Activated CD8-positive, alpha-beta T cell treated with anti-CD3 and anti-CD28 coated beads for 36 hours (primary cell): ENCODE data around the gene COBLL1. TPM values are rescaled to one million over a fixed set of nuclear protein-coding genes. Genes with fewer than 3 reads are reported as not detected.

Source experiments
- ATAC-seq: fragments of 200-7000 bp; cut with Tn5 transposase; one replicate; pipeline ENCODE4 v1.10.0; 2021; ENCODE audit warnings: mild to moderate bottlenecking, moderate library complexity
- CTCF ChIA-PET: fragments of 350-600 bp; sonication (Branson Sonifier 250); formaldehyde crosslinking; loops from one replicate; lab custom pipeline; 2021; ENCODE audit warnings: antibody characterized with exemption; lab: Charles Lee
- POLR2A ChIA-PET: fragments of 350-600 bp; sonication (Branson Sonifier 250); formaldehyde crosslinking; loops from one replicate; lab custom pipeline; 2021; ENCODE audit warnings: antibody characterized with exemption; lab: Charles Lee
- DNase-seq: peaks from one replicate; pipeline ENCODE4 v3.0.0-alpha.2; 2020
- H3K27ac Mint-ChIP-seq: one replicate; pipeline ENCODE4 v1.8.0; 2021; ENCODE audit warnings: mild to moderate bottlenecking, mixed read lengths
- H3K27me3 Mint-ChIP-seq: one replicate; pipeline ENCODE4 v1.8.0; 2021; ENCODE audit warnings: mixed read lengths
- H3K36me3 Mint-ChIP-seq: one replicate; pipeline ENCODE4 v1.8.0; 2021; ENCODE audit warnings: low read depth, mixed read lengths
- H3K4me1 Mint-ChIP-seq: one replicate; pipeline ENCODE4 v1.8.0; 2021; ENCODE audit warnings: low read depth, mixed read lengths
- H3K4me3 Mint-ChIP-seq: one replicate; pipeline ENCODE4 v1.8.0; 2021; ENCODE audit warnings: mild to moderate bottlenecking, moderate library complexity, mixed read lengths
- H3K9me3 Mint-ChIP-seq: one replicate; pipeline ENCODE4 v1.8.0; 2021; ENCODE audit warnings: mixed read lengths
- CTCF ChIP-seq: fragments of 200-600 bp; IDR thresholded peaks from one replicate; pipeline ENCODE4 v1.8.0; 2022; ENCODE audit warnings: antibody characterized with exemption, mild to moderate bottlenecking
- intact Hi-C: fragments of 100-400 bp; cut with micrococcal nuclease; formaldehyde crosslinking; loops from one replicate; pipeline ENCODE4 v1.10.0; 2022
- total RNA-seq, 2 experiments: library from RNA; stranded (reverse); gene quantifications; one replicate each; pipeline ENCODE4 v1.2.3, GENCODE V29; 2021

The COBLL1 gene
- total RNA-seq, 2 experiments from 2014 or later, result 0.36 to 0.68 TPM

GRCh38 chr2:164719996-164720941 lies 121.4 kb downstream of the COBLL1 start:
- ChIA-PET POLR2A (no interaction called here), CTCF (no interaction called here)
- H3K4me3 Mint-ChIP-seq, result no peak overlapping the region
- ATAC-seq, result no peak
- no peaks in the 10 kb centered on the region for H3K4me1 Mint-ChIP-seq
- no peak for DNase-seq
- H3K27me3 Mint-ChIP-seq, result no peaks in the 10 kb centered on the region
- no peaks in the 10 kb centered on the region for H3K9me3 Mint-ChIP-seq
- H3K36me3 Mint-ChIP-seq, result no peaks in the 10 kb centered on the region
- intact Hi-C loops, result no loop called here
- no peak for TF ChIP-seq CTCF
- no peak overlapping the region for H3K27ac Mint-ChIP-seq

GRCh38 chr2:164717000-164717803 lies 124.4 kb downstream of the COBLL1 start:
- DNase-seq, result no peak
- Mint-ChIP-seq H3K9me3 (no peaks in the 10 kb centered on the region), H3K36me3 (no peaks in the 10 kb centered on the region), H3K27ac (no peak overlapping the region), H3K27me3 (no peaks in the 10 kb centered on the region), H3K4me1 (no peaks in the 10 kb centered on the region), H3K4me3 (no peak overlapping the region)
- POLR2A ChIA-PET, result no interaction called here
- CTCF ChIA-PET, result interaction anchor here (0.7 to 1.4 kb wide), 8 partner anchors 11 to 157 kb away, joined by 3 to 5 read pairs (median 3); no protein-coding TSS in a partner anchor
- TF ChIP-seq CTCF, result peak; percentile 67
- no peak for ATAC-seq
- intact Hi-C loops, result loop anchor here (2.0 kb wide), 1 partner anchor 156 kb away; no protein-coding TSS in a partner anchor

GRCh38 chr2:164714471-164714870 lies 127.2 kb downstream of the COBLL1 start:
- no peak for DNase-seq
- intact Hi-C loops, result no loop called here
- no peak overlapping the region for H3K27ac Mint-ChIP-seq

GRCh38 chr2:164711766-164712138 lies 129.9 kb downstream of the COBLL1 start:
- ChIA-PET CTCF (no interaction called here), POLR2A (no interaction called here)
- Mint-ChIP-seq H3K4me3 (no peak overlapping the region), H3K4me1 (no peaks in the 10 kb centered on the region), H3K36me3 (no peaks in the 10 kb centered on the region), H3K27ac (no peak overlapping the region), H3K9me3 (no peaks in the 10 kb centered on the region), H3K27me3 (no peaks in the 10 kb centered on the region)
- no peak for TF ChIP-seq CTCF
- ATAC-seq (no peak), DNase-seq (no peak)
- intact Hi-C loops, result no loop called here

More at GRCh38 chr2:164714471-164714870, 127.2 kb downstream of the COBLL1 start:
- no peaks in the 10 kb centered on the region for H3K4me1 Mint-ChIP-seq
- H3K9me3 Mint-ChIP-seq, result no peaks in the 10 kb centered on the region
- ATAC-seq, result no peak
- H3K27me3 Mint-ChIP-seq, result no peaks in the 10 kb centered on the region
- TF ChIP-seq CTCF, result no peak
- POLR2A ChIA-PET, result no interaction called here
- no peak overlapping the region for H3K4me3 Mint-ChIP-seq
- CTCF ChIA-PET, result no interaction called here
- H3K36me3 Mint-ChIP-seq, result no peaks in the 10 kb centered on the region
